ENCODE data around the gene CD164L2.

The CD164L2 gene

DNA sequence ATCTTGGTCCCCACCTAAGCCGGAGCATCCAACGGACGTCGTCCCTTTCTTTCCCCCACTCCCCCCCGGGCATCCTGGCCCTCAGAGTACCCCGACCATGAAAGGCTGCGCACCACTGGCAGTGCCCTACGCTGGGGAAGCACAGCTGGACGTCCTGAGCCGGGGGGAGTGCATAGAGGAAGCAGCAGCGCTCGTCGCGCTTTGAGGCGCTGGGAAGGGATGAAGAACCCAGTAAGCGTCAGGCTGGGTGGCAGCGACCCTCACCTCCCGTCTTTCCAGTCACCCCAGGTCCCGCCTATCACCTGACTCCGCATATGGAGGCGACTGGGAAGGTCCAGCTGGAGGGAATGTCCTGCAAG, 22.1 kb downstream of the CD164L2 start:
- no peak for DNase-seq

DNA sequence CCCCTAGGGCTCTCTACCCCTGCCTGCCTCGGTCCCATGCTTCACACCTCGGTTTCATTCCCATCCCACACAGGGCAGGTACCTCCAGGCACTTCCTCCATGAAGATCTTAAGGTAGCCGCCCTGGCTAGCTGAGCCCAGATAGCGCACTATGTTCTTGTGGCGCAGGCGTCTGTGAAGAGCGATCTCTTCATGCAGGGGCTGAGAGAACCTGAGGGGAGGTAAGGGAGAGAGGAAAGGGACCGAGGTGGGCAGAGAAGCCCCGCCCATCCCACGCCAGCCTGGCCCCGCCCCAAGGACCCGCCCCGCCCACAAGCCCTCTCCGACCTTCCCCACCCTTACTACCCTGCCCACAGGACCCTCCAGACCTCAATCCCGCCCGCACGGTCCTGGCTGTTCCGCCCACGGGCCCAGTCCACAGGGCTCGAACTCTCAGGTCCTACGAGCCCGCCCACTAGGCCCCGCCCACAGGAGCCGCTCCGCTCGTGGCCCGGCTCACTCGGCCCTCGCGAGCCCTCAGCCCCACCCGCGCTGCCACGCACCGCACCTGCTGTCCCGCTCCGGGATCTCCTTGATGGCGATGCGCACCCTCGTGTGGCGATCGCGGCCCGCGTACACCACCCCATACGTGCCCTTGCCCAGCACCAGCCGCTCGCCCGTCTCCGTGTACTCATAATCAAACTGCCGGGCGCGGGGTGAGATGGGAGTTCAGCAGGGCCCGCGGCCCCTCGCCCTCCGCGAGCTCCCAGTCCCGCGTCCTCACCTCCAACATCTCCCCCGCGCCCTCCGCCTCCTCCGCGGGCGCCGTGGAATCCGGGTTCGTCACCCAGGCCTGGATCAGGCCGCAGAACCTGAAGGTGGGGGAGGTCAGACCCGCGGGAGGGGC, 22.7 kb downstream of the CD164L2 start:
- peak; percentile 52 for DNase-seq

DNA sequence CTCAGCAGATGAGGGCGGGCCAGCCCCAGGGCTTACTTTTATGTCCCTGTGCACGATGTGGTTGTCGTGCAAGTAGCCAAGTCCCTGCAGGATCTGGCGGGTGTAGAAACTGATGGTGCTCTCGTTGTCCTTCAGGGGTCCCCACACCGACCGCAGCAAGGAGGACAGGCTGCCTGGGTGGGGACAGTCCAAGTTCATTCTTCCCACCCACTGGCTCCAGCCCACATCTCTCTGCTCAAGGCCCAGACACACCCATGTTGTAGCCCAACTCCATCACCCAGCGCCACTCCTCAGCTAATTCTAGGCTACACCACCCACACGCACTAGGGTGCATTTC, 23.3 kb downstream of the CD164L2 start:
- no peak for DNase-seq

DNA sequence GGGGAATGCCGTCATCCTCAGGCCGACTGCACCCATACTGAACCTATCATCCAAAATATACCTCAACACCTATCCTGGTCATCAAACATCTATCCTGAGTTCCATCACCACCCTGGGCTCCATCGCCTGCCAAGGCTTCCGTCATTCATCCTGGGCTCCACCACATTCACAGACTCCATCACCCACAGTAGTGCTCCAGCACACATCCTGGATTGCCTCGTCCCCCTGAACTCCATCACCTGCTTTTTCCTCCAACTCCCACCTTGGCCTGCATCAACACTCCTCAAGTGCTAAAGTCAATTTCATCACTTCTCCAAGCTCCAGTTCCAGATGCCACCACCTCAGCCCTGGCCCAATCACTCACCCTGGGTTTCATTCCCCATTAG, 24.2 kb downstream of the CD164L2 start:
- no peak for DNase-seq

DNA sequence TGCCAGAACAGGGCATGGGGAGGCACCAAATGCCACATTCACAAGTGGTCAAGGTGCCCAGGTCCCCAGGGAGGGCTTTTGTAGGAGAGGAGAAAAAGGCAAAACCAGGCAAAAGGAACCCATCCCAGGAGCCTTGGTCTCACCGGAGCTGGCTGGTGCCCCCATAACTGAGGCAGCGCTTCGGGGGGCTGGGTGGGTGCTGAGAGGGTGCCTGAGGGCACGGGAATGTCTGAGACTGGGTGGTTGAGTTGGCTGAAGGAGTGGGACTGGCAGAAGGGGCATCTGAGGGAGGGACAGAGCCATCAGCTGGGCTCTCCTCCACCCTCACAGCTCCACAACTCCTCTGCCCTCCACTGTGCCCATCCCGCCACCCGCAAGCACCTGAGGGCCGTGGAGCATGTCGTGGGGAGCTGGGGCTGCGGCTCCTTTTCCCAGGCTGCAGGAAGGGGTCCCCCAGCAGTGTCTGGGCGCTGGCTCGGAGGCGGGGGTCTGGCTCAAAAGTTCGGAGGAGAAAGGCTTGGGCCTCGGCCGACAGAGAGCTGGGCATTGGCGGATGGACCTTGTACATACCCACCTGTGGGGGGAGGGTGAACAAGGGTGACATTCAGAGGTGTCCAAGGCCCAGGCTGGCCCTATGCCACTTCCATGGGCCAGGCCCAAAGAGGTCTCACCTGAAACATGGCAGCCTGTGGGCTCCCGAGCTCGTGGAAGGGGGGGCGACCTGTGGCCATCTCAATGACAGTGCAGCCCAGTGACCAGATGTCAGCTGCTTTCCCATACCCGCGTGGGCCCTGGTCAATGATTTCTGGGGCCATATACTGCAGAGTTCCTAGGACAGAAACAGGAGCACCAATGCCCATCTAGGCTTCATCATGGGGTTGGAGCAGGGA, 24.9 kb downstream of the CD164L2 start:
- DNase-seq, result no peak

DNA sequence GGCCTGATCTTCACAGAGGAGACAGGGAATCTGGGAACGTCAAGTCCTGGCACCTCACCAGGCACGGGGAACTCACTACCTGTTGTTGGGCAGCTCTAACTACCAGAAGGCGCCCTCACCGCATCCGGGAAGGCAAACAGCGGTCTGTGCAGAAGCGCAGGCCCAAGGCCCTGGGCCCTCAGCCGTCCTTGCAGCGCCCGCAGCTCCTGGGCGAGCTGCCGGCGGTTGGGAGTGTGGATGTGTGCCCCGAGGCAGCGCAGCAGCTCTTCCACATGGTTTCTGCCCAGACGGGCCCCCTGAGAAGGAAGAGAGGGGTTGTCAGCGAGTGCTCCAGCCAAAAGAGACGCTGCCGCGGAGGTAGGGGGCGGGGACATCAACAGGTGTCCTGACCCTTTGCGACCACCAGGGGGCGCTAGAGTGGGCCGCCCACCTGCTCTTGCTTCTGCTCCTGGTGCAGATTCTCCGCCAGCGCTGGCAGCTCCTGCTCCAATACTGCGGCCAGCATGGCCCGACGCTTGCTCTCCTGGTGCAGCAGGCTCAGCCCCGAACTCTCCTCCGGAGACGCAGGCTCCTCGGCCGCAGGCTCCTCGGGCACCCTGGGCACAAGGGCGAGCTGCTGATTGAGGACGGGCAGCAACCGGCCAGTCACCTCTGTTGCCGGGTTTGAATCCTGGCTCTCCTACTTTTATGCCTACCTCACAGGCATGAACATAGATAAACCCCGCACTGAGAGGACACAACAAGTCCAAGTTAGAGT, 25.7 kb downstream of the CD164L2 start:
- DNase-seq, result peak; percentile 75

DNA sequence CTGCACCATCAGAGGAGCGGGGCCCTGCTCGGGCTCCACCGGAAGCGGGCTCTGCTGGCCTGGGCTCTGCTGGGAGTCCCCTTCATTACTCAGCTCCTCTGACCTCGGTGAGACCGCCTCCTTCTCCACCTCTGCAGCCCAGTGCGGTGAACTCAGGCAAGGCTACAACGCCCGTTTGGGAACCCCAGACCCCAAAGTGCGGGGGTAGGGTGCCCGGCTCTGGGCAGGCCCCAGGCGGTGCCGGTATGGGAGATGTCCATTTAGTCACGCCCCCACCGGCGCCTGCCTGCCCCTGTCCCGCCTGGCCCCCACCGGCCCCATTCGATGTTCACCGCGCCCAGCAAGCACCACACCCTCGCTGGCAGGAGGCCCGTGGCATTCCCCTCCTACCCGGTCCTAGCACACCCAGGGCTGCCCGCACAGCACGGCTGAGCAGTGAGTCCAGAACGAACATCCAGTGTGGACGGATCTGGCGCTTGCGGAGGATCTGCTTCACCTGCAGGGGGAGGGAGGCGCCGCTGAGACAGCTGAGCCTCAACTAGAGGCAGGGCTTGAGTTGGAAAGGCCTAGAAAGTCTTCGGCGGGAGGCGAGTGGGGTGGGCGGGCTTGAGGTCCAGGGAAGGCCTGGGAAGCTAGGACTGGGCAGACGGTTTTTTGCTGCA, 26.4 kb downstream of the CD164L2 start:
- peak; percentile 17 for DNase-seq

DNA sequence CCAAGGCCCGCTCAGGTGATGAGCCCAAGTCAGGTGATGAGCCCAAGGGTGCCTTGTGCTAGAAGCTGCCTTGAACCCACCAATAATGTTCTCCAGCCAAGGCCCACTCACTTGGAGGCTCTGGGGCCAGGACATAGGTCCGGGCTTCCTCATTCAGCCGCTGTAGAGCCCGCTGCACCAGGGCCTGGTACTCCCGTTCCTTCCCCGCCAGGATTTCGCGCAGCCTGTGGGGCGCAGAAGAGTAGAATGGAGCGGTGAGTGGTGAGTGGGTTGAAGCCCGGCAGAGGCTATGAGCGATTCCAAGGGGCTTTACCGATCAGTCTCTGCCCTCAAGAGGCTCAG, 26.9 kb downstream of the CD164L2 start:
- no peak for DNase-seq

DNA sequence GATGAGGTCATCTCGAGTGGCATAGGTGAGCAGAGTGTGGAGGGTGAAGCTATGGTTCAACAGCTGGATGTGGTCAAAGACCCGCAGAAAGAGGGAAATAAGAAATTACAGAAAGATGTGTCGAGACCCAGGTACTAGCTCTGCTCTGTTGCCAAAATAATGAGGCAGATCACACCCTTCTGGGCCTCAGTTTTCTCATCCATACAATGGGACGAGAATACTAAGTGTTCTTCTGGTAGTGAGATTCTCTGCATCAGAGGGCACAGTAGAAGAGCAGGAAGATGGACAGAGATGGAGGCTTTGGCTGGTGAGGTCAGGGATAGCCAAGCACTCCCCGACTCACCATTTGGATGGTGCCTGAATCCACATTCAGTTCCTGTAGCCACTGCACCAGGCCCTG, 27.4 kb downstream of the CD164L2 start:
- no peak for DNase-seq

DNA sequence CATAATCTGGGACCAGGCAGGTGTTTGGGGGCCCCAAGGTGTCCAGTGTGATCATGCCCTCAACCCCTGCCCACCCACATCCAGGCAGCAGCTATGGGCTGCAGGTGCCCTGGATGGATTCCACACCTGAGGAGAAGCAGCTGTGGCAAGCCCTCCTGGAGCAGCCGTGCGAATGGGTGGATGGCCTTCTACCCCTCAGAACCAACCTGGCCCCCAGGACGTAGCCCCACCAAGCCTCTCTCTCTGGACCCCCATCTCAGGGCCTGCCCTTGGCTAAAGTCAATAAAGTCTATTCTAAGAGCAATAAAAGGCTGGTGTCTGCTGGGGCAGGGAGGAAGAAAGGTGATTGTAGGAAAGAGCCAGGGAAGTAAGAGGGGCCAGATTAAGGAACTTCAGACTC, 29.5 kb downstream of the CD164L2 start:
- no peak for DNase-seq

DNA sequence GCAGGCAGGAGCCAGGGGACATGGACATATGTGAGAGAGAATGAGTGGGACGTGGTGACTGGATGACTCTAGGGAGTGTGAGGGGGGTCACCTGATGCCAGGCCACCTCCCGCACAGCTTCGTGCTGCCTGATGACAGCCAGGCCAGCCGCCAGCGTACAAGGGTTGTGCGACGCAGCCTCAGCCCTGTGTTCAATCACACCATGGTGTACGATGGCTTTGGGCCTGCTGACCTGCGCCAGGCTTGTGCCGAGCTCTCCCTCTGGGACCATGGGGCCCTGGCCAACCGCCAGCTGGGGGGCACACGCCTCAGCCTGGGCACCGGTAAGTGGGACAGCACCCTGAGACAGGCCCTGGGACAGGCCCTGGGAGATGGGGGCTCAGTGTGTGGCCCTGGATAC, 30.0 kb downstream of the CD164L2 start:
- DNase-seq, result no peak

DNA sequence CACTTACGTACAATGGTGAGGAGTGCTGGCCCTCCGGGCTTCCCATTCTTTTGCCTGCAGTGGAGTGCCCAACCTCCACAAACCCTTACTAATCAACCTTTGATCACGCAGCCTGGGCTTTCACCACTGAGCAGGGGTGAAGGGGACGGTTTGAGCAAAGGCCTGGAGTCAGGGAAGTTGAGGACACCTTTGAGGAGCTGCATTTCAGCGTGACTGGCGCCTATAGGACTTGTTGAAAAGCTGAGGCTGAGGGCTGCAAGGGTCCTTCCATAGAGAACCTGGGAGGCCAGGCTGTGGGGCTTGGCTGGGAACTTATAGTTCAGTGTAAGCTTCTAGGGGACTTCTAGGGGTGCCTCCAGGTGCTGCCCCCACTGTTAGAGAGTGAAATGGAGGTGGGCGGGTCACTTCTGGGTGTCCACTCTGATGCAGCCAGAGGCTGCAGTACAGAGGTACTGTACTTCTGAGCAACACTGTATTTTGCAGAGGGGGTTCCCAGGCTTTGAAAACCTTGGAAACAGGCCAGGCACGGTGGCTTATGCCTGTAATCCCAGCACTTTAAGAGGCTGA, 31.5 kb downstream of the CD164L2 start:
- no peak for DNase-seq

DNA sequence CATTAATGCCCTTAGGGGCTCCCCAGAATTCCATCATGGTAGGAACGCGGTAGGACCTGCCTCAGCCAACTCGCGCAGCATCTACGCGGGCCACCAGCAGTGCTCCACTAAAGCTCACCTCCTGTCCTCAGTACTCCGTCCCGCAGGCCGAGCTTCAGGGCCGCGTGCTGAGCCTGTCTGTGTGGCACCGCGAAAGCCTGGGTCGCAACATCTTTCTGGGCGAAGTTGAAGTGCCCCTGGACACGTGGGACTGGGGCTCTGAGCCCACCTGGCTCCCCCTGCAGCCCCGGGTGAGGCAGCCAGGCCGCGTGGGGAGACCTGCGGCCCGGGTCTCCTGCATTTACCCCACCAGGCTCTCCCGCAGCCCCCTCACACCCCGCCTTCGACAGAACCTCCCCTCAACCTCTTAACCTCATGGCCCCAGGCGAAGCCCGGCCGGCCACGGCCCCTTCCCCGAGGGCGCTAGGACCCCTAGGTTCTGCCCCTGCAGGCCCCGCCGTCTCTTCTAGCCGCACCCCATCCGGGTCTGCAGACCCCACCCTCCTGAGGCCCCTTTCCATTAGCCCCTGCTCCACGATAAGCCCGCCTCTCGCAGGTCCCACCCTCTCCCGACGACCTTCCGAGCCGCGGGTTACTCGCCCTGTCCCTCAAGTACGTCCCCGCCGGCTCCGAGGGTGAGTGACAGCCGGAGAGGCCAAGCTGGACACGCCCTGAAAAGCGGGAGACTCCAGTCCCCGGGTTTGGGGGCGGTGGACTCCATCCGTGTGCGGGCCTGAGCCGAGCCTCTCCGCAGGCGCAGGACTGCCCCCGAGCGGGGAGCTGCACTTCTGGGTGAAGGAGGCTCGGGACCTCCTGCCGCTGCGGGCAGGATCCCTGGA, 32.2 kb downstream of the CD164L2 start:
- DNase-seq, result no peak

DNA sequence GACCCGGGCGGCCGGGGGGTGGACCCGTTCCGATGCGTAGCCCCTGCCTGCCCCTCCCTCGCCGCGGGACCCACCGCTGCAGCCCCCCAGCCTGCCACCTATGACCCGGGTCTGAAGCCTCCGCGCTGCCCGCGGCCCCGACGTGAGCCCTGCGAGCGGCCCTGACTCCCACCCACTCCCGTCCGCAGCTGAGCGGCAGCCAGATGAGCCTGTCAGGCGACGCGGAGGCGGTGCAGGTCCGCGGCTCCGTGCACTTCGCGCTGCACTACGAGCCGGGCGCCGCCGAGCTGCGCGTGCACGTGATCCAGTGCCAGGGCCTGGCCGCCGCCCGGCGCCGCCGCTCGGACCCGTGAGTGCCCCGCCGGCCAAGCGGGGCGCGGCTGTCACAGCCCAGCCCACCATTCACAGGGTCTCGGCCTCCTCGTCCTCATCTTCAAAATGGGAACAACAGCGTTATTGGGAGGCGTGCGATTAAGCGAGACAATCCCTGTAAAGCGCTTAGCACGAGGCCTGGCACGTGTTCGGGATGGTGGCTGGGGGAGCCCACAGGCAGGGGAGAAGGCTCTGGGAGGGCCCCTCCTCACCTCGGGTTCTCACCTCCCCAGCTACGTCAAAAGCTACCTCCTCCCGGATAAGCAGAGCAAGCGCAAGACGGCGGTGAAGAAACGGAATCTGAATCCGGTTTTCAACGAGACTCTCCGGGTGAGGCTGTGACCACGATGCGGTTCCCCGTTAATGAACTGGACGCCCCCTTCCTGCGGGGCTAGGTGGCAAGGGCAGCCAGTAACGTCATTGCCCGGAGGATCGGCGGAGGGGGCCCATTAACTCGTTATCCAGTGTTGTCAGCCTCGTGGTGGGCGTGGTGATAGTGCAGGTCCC, 33.1 kb downstream of the CD164L2 start:
- DNase-seq, result no peak

DNA sequence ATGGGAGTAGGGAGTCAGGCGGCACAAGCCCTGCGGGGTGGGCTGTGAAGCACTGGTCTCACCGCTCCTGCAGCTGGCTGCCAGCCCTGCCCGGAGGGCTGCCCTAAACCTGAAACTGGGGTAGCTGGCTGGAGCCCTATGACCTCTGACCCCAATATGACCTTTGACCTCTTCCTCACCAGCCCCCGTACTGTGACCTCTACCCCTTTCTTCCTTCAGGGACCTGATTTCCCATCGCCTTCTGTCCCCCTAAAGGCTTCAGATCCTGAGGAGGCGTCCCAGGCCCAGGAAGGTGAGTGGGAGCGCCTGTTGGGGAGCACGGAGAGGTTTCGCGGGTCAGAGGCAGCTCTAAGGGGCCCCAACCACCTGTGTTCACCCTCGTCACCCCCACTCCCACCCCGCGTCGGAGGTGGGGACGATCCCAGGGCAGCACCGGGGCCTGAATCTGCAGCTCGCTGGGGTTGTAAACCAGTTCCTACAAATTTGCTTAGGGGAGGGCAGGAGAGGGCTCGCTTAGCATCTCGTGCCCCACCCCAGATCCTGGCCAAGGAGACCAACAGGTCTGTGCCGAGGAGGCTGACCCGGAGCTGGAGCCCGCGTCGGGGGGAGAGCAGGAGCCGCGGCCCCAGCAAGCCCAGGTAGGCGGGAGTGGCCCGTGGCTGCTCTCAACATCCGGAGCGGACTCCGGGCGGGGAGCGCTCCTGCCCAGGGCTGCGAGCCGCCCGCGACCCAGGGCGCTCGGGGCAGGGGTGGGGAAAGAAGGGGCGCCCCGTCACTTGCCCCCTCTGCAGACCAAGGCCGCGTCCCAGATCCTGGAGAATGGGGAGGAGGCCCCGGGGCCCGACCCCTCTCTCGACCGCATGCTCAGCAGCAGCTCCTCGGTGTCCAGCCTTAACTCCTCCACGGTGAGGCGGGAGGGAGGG, 34.0 kb downstream of the CD164L2 start:
- DNase-seq, result peak; percentile 18

DNA sequence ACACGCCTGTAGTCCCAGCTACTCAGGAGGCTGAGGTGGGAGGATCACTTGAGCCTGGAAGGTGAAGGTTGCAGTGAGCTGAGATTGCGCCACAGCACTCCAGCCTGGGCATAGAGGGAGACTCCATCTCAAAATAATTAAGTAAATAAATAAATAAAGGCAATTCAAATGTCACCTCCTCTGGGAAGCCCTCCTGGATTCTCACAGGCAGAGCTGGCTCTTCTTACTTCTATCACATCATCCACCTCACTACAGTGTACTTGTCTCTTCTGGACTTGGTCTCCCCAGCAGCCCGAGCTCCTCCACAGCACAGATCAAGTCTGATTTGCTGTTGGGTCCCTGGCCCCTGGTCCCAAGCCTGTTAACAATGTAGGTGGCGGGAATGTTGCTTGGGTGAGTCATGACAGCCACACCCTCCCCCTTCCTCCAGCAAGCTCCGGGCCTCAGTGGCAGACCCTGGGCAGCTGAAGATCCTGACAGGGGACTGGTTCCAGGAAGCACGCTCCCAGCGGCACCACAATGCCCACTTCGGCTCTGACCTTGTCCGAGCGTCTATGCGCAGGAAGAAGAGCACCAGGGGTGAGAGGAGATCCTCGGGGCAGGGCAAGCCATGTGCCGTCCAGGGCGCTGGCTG, 36.0 kb downstream of the CD164L2 start:
- DNase-seq, result no peak

DNA sequence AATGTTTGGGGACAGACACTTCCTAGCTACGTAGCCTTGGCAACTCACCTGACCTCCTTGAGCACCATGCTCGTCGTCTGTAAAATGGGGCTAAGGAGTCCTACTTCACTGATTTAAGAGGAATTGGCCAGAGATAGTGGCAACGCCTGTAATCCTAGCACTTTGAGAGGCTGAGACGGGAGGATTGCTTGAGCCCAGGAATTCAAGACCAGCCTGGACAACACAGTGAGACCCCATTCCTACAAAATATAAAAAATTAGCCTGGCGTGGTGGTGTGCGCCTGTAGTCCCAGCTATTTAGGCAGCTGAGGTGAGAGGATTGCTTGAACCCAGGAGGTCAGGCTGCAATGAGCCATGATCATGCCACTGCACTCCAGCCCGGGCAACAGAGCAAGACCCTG, 36.8 kb downstream of the CD164L2 start:
- DNase-seq, result no peak

DNA sequence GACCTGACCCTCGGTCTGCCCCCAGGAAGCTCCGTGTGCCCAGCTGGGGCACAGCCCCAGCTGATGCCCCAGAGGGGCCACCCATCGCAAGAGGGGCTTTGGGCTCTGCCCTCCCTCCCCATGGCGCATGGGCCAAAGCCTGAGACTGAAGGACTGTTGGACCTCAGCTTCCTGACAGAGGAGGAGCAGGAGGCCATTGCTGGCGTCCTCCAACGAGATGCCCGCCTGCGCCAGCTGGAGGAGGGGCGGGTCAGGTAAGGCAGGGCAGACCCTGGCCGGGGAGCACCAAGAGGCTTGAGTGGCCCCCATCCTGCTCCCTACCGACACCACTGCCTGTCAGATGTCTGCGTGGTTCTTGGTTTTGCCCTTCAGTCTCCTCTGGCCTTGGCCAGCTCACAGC, 37.9 kb downstream of the CD164L2 start:
- no peak for DNase-seq

DNA sequence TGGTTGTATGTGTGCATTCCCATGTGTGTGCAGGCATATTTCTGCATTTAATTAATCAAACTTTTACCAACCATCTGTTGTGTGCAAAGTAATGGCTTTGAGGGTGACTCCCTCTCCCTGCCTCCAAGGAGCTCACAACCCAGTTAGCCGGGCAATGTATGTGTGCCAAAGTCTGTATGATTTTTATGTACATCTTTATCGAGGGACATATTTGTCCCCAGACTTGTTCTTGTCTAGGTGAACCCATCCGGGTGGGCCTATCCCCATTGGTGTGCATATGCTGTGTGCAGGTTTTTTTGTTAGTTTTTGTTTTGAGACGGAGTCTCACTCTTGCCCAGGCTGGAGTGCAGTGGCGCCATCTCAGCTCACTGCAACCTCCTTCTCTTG, 39.5 kb downstream of the CD164L2 start:
- no peak for DNase-seq
